Liver (tissue), 9 donors: Measurements from ENCODE around the gene CFAP74. TPM values are rescaled to one million over a fixed set of nuclear protein-coding genes. Genes with fewer than 3 reads are reported as not detected.

ENCODE experiments used
- DNase-seq: peaks from one replicate; pipeline ENCODE4 v3.0.0-alpha.2; 2017; ENCODE audit warnings: low spot score
- H3K27ac ChIP-seq, 2 donors: one replicate each; pipeline ENCODE4 v1.7.0; 2013; ENCODE audit warnings: inconsistent platforms in 2 of 2, low read length in 2 of 2, control low read depth in 1 of 2, low read depth in 1 of 2, mild to moderate bottlenecking in 1 of 2
- H3K27me3 ChIP-seq, 4 donors: one replicate each; pipeline versions ENCODE4 v1.6.1 to v1.7.0; 2013; ENCODE audit warnings: low read length in 3 of 4, inconsistent platforms in 1 of 4, mild to moderate bottlenecking in 1 of 4, moderate library complexity in 1 of 4; ENCODE audit not compliant: control insufficient read depth in 4 of 4, insufficient read depth in 4 of 4
- H3K36me3 ChIP-seq, 4 donors: one replicate each; pipeline versions ENCODE4 v1.6.1 to v1.7.0; 2013; ENCODE audit warnings: low read length in 3 of 4, mild to moderate bottlenecking in 3 of 4, low read depth in 1 of 4, moderate library complexity in 1 of 4; ENCODE audit not compliant: control insufficient read depth in 4 of 4, insufficient read depth in 3 of 4
- H3K4me1 ChIP-seq, 4 donors: one replicate each; pipeline versions ENCODE4 v1.6.1 to v1.7.0; 2013; ENCODE audit warnings: low read length in 3 of 4, mild to moderate bottlenecking in 3 of 4, moderate library complexity in 1 of 4; ENCODE audit not compliant: control insufficient read depth in 4 of 4, insufficient read depth in 4 of 4
- H3K4me3 ChIP-seq, 3 donors: one replicate each; pipeline versions ENCODE4 v1.6.1 to v1.7.0; 2013; ENCODE audit warnings: low read length in 3 of 3, control low read depth in 1 of 3, low read depth in 1 of 3, mild to moderate bottlenecking in 1 of 3
- H3K9ac ChIP-seq, 2 donors: one replicate each; pipeline ENCODE4 v1.7.0; 2013; ENCODE audit warnings: low read length in 2 of 2, mild to moderate bottlenecking in 2 of 2, moderate library complexity in 2 of 2, control low read depth in 1 of 2, low read depth in 1 of 2
- H3K9me3 ChIP-seq, 4 donors: one replicate each; pipeline versions ENCODE4 v1.6.1 to v1.7.0; 2013; ENCODE audit warnings: low read length in 3 of 4; ENCODE audit not compliant: control insufficient read depth in 4 of 4
- ATF3 ChIP-seq: IDR thresholded peaks from 2 replicates; pipeline ENCODE4 v1.6.1; 2016; ENCODE audit warnings: antibody characterized with exemption
- CTCF ChIP-seq: fragments of 150-350 bp; IDR thresholded peaks from 2 replicates; pipeline ENCODE4 v1.5.1; 2017; ENCODE audit warnings: improper control_type of control experiment, low read depth, low read length; ENCODE audit not compliant: missing input control
- EGR1 ChIP-seq, 2 donors: IDR thresholded peaks; 2 replicates each; pipeline ENCODE4 v1.6.1; 2016 to 2018; ENCODE audit warnings: antibody characterized with exemption in 2 of 2, low read depth in 2 of 2
- FOXA1 ChIP-seq: IDR thresholded peaks from 2 replicates; pipeline ENCODE4 v1.6.1; 2016; ENCODE audit warnings: antibody characterized with exemption
- FOXA2 ChIP-seq: IDR thresholded peaks from 2 replicates; pipeline ENCODE4 v1.6.1; 2016; ENCODE audit warnings: antibody characterized with exemption
- GABPA ChIP-seq, 2 donors: IDR thresholded peaks in 1 of 2; conservative IDR thresholded peaks in 1 of 2; 2 replicates each; pipeline ENCODE4 v1.6.1; 2016; ENCODE audit warnings: antibody characterized with exemption in 2 of 2, mild to moderate bottlenecking in 1 of 2, moderate library complexity in 1 of 2
- HNF4A ChIP-seq, 2 donors: conservative IDR thresholded peaks; 2 replicates each; pipeline ENCODE4 v1.6.1; 2016; ENCODE audit warnings: antibody characterized with exemption in 2 of 2, mild to moderate bottlenecking in 2 of 2
- MAX ChIP-seq: IDR thresholded peaks from 2 replicates; pipeline ENCODE4 v1.6.1; 2016; ENCODE audit warnings: antibody characterized with exemption
- RAD21 ChIP-seq, 2 donors: IDR thresholded peaks; 2 replicates each; pipeline ENCODE4 v1.6.1; 2016; ENCODE audit warnings: antibody characterized with exemption in 2 of 2, mild to moderate bottlenecking in 2 of 2
- REST ChIP-seq: IDR thresholded peaks from 2 replicates; pipeline ENCODE4 v1.6.1; 2016; ENCODE audit warnings: antibody characterized with exemption, mild to moderate bottlenecking
- RXRA ChIP-seq, 2 donors: IDR thresholded peaks; 2 replicates each; pipeline ENCODE4 v1.6.1; 2017 to 2018; ENCODE audit warnings: antibody characterized with exemption in 2 of 2, mild to moderate bottlenecking in 1 of 2
- SP1 ChIP-seq: IDR thresholded peaks from 2 replicates; pipeline ENCODE4 v1.6.1; 2018; ENCODE audit warnings: antibody characterized with exemption, mild to moderate bottlenecking
- YY1 ChIP-seq: IDR thresholded peaks from 2 replicates; pipeline ENCODE4 v1.6.1; 2016; ENCODE audit warnings: antibody characterized with exemption, mild to moderate bottlenecking
- WGBS: extraction: QIAGEN DNeasy Blood & Tissue Kit; methylation state at CpG from one replicate; pipeline ENCODE4 v1.1.7; 2013; 5-methylcytosine and 5-hydroxymethylcytosine counted together
- polyA plus RNA-seq, 2 donors: library from polyadenylated mRNA; stranded (reverse) in 1 of 2; unstranded in 1 of 2; fragments of 200-250 nt in 1 of 2; fragments of >200 nt in 1 of 2; fragmentation: Nextera tagmentation in 1 of 2; extraction: Ambion mirVana in 1 of 2; gene quantifications; one replicate each; pipeline versions ENCODE4 v1.2.1 to v1.2.3, GENCODE V29; 2013 to 2015
- total RNA-seq, 2 donors: library from RNA; depleted of rRNA; stranded (reverse); fragments of >200 nt; gene quantifications; one replicate each; pipeline ENCODE4 v1.2.3, GENCODE V29; 2014
- donor health status: healthy.
- donor health status: healthy.
- donor health status: healthy.
- donor health status: healthy.
- donor health status: healthy.

CFAP74 gene
- total and polyA plus RNA-seq, 4 donors: under 0.01 to 0.31 TPM; not detected in 2

- TF ChIP-seq MAX: no peak
Measured at GRCh38 chr1:1895060-1895418, 108.5 kb downstream of the CFAP74 start (continued).

- H3K27ac ChIP-seq: no peak overlapping the region
- peaks cover 14 to 30% (median 20%) of the 10 kb centered on the region in 4 donors for H3K4me1 ChIP-seq
- no peaks in the 10 kb centered on the region for H3K27me3 ChIP-seq
- 27% methylated on average over 14 of the region's 14 CpGs for WGBS
- H3K4me3 ChIP-seq: no peak overlapping the region
- no peak for DNase-seq
- TF ChIP-seq RAD21 (IDR thresholded peaks at IDR 0.05) (no peak), HNF4A (conservative IDR thresholded peaks at IDR 0.05) (peak; percentile 8 to 13)
- H3K9me3 ChIP-seq: no peaks in the 10 kb centered on the region
- H3K36me3 ChIP-seq: no peaks in the 10 kb centered on the region
- no peak overlapping the region for H3K9ac ChIP-seq
Measured at GRCh38 chr1:1894354-1895059, 109.1 kb downstream of the CFAP74 start.

- Histone ChIP-seq H3K4me1 (peaks cover 14 to 33% (median 24%) of the 10 kb centered on the region in 4 donors), H3K9me3 (no peaks in the 10 kb centered on the region), H3K27me3 (no peaks in the 10 kb centered on the region), H3K27ac (no peak overlapping the region), H3K36me3 (no peaks in the 10 kb centered on the region), H3K9ac (no peak overlapping the region), H3K4me3 (no peak overlapping the region)
- WGBS: 93% methylated on average over 2 of the region's 2 CpGs
- no peak for TF ChIP-seq SP1
- TF ChIP-seq CTCF: no peak
- TF ChIP-seq RXRA (IDR thresholded peaks at IDR 0.05): no peak
- TF ChIP-seq REST: no peak
- TF ChIP-seq HNF4A (conservative IDR thresholded peaks at IDR 0.05): no peak
- no peak for TF ChIP-seq FOXA1
- no peak for DNase-seq
Measured at GRCh38 chr1:1893997-1894353, 109.6 kb downstream of the CFAP74 start.

GRCh38 chr1:1893291-1893985 is 110.1 kb downstream of the CFAP74 start:
- no peak overlapping the region for H3K4me3 ChIP-seq

More at GRCh38 chr1:1893291-1893985, 110.1 kb downstream of the CFAP74 start:
- H3K9me3 ChIP-seq: no peaks in the 10 kb centered on the region
- peaks cover 15 to 36% (median 28%) of the 10 kb centered on the region in 4 donors for H3K4me1 ChIP-seq
- no peak overlapping the region for H3K9ac ChIP-seq
- H3K27ac ChIP-seq: no peak overlapping the region
- H3K36me3 ChIP-seq: no peaks in the 10 kb centered on the region
- 92% methylated on average over 19 of the region's 19 CpGs for WGBS
- no peak for DNase-seq
- H3K27me3 ChIP-seq: no peaks in the 10 kb centered on the region
- TF ChIP-seq SP1 (no peak), ATF3 (no peak), GABPA (IDR thresholded peaks at IDR 0.05 in 1 of 2, conservative IDR thresholded peaks at IDR 0.05 in 1 of 2) (no peak), EGR1 (IDR thresholded peaks at IDR 0.05; ENCODE audit: low read depth in 2 of 2) (no peak), FOXA1 (no peak), FOXA2 (no peak), YY1 (no peak), RXRA (IDR thresholded peaks at IDR 0.05) (no peak)
